Ascending aorta (tissue), 2 donors: ENCODE data around the gene CHKA. TPM values are rescaled to one million over a fixed set of nuclear protein-coding genes. Genes with fewer than 3 reads are reported as not detected.

Experiments used
- DNase-seq, 2 donors: peaks; one replicate each; pipeline ENCODE4 v3.0.0-alpha.2; 2019; ENCODE audit warnings: low spot score in 2 of 2
- H3K27ac ChIP-seq, 2 donors: fragments of 200-600 bp; sonication (generic); one replicate each; pipeline ENCODE4 v1.5.1; 2016 to 2017; ENCODE audit warnings: mild to moderate bottlenecking in 1 of 2
- H3K27me3 ChIP-seq: fragments of 200-600 bp; sonication (generic); one replicate; pipeline ENCODE4 v1.5.1; 2017
- H3K36me3 ChIP-seq, 2 donors: fragments of 200-600 bp; sonication (generic); one replicate each; pipeline ENCODE4 v1.5.1; 2016
- H3K4me1 ChIP-seq, 2 donors: fragments of 200-600 bp; sonication (generic); one replicate each; pipeline ENCODE4 v1.5.1; 2016 to 2017; ENCODE audit warnings: mild to moderate bottlenecking in 1 of 2
- H3K4me3 ChIP-seq, 2 donors: fragments of 200-600 bp; sonication (generic); one replicate each; pipeline ENCODE4 v1.5.1; 2016 to 2017; ENCODE audit warnings: mild to moderate bottlenecking in 1 of 2
- H3K9me3 ChIP-seq, 2 donors: fragments of 200-600 bp; sonication (generic); one replicate each; pipeline ENCODE4 v1.5.1; 2016
- intact Hi-C: fragments of 100-400 bp; cut with DNase I; formaldehyde crosslinking; loops from one replicate; pipeline ENCODE4 v1.15.1; 2023
- total RNA-seq: library from RNA; depleted of rRNA; stranded (reverse); fragments of >200 nt; gene quantifications from one replicate; pipeline ENCODE4 v1.1.0, GENCODE V29; 2016
- TF ChIP-seq, protein P1 (sequence below), 3 experiments: fragments of 200-600 bp in 2 of 3; fragments of 450-650 bp in 1 of 3; sonication (generic) in 2 of 3; IDR thresholded peaks; one replicate each; pipeline ENCODE4 v1.5.1; 2016 to 2019; ENCODE audit warnings: antibody characterized with exemption in 3 of 3, mild to moderate bottlenecking in 1 of 3, moderate library complexity in 1 of 3

CHKA gene
- total RNA-seq = 10.1 TPM

DNA sequence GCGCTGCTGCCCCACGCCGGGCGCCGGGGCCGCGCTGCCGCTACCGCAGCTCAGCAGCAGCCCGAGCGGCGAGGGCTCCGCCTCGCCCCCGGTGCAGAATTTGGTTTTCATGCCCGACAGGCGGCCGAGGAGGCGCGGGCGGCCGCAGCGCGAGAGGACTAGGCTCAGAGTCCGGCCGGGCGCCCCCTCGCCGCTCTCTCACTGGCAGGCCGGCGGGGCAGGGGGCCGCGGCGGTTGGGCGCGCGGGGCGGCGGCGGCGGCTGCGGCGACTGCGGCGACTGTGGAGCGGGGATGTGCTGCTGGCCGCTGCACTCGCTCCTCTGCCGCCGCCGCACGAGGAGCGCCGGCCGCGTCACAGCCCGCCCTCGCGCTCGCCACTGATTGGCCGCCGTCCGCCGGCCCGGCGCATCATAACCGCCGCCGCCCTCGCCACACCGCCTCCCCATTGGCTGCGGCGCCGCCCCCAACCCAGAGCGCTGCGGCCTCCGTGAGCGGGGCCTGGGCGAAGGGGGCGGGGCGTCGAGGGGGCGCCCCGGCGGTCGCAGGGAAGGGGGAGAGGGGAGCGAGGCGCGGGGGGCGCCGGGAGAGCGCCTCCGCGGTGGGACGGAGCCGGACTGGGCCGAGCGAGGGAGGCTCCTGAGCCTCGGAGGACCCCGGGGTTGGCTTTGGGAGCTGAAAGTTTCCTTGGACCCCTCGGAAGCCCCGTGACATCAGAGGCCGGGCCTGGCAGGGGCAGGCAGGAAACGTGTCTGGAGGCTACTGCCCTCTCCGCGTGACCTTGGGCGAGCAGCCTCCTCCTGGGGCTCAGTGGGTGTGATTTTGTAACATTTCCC lies at the start of gene CHKA:
CHKA (minus strand) TSS at position 322 of the 833 bp plus-strand sequence; CDS start at position 111, 211 bp downstream.
- intact Hi-C loops = loop anchor here (1.0 to 2.0 kb wide), 5 partner anchors 82 to 340 kb away; partner anchors contain the start of genes ALDH3B1, KMT5B, NDUFS8 and PPP6R3
- Histone ChIP-seq H3K27ac (peak within 1 kb of the TSS; percentile 97 to 99), H3K4me1 (peaks cover 0 to 2% of the 10 kb centered on the region in 2 donors), H3K27me3 (no peaks in the 10 kb centered on the region), H3K36me3 (no peaks in the 10 kb centered on the region), H3K9me3 (no peaks in the 10 kb centered on the region), H3K4me3 (peak within 1 kb of the TSS; percentile 82 to 83)
- DNase-seq = peak; percentile 64 to 95
- TF ChIP-seq, protein P1, sequence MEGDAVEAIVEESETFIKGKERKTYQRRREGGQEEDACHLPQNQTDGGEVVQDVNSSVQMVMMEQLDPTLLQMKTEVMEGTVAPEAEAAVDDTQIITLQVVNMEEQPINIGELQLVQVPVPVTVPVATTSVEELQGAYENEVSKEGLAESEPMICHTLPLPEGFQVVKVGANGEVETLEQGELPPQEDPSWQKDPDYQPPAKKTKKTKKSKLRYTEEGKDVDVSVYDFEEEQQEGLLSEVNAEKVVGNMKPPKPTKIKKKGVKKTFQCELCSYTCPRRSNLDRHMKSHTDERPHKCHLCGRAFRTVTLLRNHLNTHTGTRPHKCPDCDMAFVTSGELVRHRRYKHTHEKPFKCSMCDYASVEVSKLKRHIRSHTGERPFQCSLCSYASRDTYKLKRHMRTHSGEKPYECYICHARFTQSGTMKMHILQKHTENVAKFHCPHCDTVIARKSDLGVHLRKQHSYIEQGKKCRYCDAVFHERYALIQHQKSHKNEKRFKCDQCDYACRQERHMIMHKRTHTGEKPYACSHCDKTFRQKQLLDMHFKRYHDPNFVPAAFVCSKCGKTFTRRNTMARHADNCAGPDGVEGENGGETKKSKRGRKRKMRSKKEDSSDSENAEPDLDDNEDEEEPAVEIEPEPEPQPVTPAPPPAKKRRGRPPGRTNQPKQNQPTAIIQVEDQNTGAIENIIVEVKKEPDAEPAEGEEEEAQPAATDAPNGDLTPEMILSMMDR (IDR thresholded peaks at IDR 0.05) = peak in 1 of 3 experiments; percentile 29

DNA sequence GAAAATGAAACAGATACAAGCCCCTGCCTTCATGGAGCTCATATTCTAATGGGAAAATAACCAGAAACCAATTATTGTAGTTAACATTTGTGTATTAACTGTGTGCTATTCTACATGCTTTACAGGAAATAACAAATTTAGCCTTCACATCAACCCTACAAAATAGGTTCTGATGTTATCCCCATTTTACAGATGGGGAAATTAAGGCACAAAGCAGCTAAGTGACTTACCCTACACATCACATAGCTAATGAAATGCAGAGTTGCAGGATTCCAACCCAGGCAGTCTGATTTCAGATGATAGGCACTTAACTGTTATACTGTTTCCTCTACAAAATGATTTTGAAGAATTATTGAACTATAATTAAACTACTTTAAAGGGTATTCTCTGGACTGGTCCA lies 48.3 kb upstream of the CHKA start:
- TF ChIP-seq, protein P1 (IDR thresholded peaks at IDR 0.05) = no peak
- no peak overlapping the region for H3K4me3 ChIP-seq
- H3K36me3 ChIP-seq = peaks cover 89% of the 10 kb centered on the region in 2 donors
- H3K9me3 ChIP-seq = no peaks in the 10 kb centered on the region
- no peak overlapping the region for H3K27ac ChIP-seq
- DNase-seq = no peak
- no peaks in the 10 kb centered on the region for H3K27me3 ChIP-seq
- intact Hi-C loops = no loop called here
- no peaks in the 10 kb centered on the region for H3K4me1 ChIP-seq

DNA sequence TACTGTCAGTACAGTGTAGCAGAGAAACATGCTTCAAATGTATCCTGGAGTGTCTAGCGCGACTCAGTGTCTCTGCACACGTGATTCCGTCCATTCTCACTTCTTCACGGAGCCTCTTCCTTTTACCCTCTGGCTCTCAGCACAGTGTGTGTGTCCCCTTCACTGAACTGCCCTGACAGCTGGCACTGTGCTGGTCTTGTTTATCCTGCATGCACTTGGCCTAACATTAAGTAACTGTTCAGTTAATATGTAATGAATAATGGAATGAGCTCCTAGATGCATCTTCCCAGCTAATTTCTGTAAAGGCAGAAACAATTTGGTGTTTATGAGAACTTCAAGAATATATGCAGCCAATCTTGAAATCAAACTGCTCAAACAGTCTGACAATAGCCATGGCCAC lies 47.5 kb upstream of the CHKA start:
- DNase-seq = no peak
- Histone ChIP-seq H3K36me3 (peaks cover 84 to 88% of the 10 kb centered on the region in 2 donors), H3K9me3 (no peaks in the 10 kb centered on the region), H3K27ac (no peak overlapping the region), H3K4me3 (no peak overlapping the region), H3K4me1 (no peaks in the 10 kb centered on the region), H3K27me3 (no peaks in the 10 kb centered on the region)
- intact Hi-C loops = no loop called here
- TF ChIP-seq, protein P1 (IDR thresholded peaks at IDR 0.05) = no peak

DNA sequence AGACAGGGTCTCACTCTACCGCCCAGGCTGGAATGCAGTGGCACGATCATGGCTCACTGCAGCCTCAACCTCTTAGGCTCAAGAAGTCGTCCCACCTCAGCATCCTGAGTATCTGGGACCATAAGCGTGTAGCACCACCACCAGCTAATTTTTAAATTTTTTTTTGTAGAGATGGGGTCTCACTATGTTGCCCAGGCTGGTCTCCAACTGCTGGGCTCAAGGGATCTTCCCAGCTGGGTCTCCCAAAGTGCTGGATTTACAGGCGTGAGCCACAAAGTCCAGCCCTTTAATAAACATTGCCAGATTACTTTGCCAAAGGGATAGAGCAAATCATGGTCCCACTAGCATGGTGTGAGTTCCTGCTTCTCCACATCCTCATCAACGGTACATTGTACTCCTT lies 46.3 kb upstream of the CHKA start:
- Histone ChIP-seq H3K27ac (no peak overlapping the region), H3K9me3 (no peaks in the 10 kb centered on the region), H3K27me3 (no peaks in the 10 kb centered on the region), H3K36me3 (peaks cover 82 to 83% of the 10 kb centered on the region in 2 donors), H3K4me1 (no peaks in the 10 kb centered on the region), H3K4me3 (no peak overlapping the region)
- no peak for DNase-seq
- TF ChIP-seq, protein P1 (IDR thresholded peaks at IDR 0.05) = no peak
- intact Hi-C loops = no loop called here

DNA sequence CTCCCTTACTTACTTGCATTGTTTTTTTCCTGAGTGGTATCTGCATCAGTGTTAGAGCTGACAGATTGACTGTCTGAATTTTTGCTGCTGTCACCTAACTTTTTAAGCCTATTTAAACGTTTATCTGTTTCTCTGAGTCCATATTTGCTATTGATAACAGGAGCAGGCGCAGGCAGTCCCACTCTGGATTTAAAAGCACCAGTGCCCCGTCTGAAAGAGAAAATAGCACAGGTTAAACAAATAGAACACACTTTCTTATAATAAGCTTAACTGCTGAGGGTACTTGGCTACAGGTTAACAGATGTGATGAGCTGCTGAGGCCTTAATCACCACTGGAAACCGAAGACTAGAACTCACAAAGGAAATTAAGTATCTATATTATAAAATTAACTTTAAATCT lies 45.8 kb upstream of the CHKA start:
- Histone ChIP-seq H3K9me3 (no peaks in the 10 kb centered on the region), H3K27ac (no peak overlapping the region), H3K4me1 (no peaks in the 10 kb centered on the region), H3K4me3 (no peak overlapping the region), H3K27me3 (no peaks in the 10 kb centered on the region), H3K36me3 (peaks cover 78 to 81% of the 10 kb centered on the region in 2 donors)
- no peak for DNase-seq
- TF ChIP-seq, protein P1 (IDR thresholded peaks at IDR 0.05) = no peak
- intact Hi-C loops = no loop called here
